ENCODE results near the gene TRAPPC2L. TPM values are rescaled to one million over a fixed set of nuclear protein-coding genes. Genes with fewer than 3 reads are reported as not detected.

The TRAPPC2L gene
- total RNA-seq, 3 donors from 2014 or later, result 30.6 to 57.9 (median 40.7) TPM

DNA sequence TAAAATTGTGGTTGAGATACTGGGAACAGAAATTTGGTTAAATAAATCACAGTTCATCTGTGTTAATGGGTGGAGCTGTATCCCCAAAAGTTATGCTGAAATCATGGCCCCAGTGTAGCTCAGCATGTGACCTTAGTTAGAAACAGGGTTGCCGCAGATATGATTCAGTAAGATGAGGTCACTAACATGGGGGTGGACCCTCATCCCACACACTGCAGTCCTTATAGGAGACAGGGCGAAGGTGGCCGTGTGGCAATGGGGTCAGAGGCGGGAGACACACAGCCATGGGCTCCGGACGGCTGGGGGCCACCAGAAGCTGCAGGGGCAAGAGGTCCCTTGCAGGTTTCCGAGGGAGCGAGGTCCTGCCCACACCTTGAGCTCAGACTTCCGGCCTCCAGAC, 10.8 kb upstream of the TRAPPC2L start:
- no peaks in the 10 kb centered on the region for H3K36me3 ChIP-seq (ENCODE audit: low read depth)
- intact Hi-C loops (cut with DNase I, micrococcal nuclease), result no loop called here
- ATAC-seq (no peak), DNase-seq (peak in 1 of 3 donors; percentile 44)
- TF ChIP-seq, protein P1, sequence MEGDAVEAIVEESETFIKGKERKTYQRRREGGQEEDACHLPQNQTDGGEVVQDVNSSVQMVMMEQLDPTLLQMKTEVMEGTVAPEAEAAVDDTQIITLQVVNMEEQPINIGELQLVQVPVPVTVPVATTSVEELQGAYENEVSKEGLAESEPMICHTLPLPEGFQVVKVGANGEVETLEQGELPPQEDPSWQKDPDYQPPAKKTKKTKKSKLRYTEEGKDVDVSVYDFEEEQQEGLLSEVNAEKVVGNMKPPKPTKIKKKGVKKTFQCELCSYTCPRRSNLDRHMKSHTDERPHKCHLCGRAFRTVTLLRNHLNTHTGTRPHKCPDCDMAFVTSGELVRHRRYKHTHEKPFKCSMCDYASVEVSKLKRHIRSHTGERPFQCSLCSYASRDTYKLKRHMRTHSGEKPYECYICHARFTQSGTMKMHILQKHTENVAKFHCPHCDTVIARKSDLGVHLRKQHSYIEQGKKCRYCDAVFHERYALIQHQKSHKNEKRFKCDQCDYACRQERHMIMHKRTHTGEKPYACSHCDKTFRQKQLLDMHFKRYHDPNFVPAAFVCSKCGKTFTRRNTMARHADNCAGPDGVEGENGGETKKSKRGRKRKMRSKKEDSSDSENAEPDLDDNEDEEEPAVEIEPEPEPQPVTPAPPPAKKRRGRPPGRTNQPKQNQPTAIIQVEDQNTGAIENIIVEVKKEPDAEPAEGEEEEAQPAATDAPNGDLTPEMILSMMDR (IDR thresholded peaks at IDR 0.05), result no peak
- H3K4me1 ChIP-seq (ENCODE audit: low read depth), result no peaks in the 10 kb centered on the region
- no peak overlapping the region for H3K4me3 ChIP-seq
- no peaks in the 10 kb centered on the region for H3K9me3 ChIP-seq

GRCh38 chr16:88847654-88848053, 9.3 kb upstream of the TRAPPC2L start:
- ATAC-seq, result no peak
- no peaks in the 10 kb centered on the region for H3K9me3 ChIP-seq
- H3K4me1 ChIP-seq (ENCODE audit: low read depth), result no peaks in the 10 kb centered on the region
- intact Hi-C loops (cut with DNase I, micrococcal nuclease), result no loop called here
- TF ChIP-seq, protein P1 (IDR thresholded peaks at IDR 0.05), result no peak
- DNase-seq, result no peak
- H3K36me3 ChIP-seq (ENCODE audit: low read depth), result no peaks in the 10 kb centered on the region
- H3K4me3 ChIP-seq, result no peak overlapping the region

- TF ChIP-seq, protein P1 (IDR thresholded peaks at IDR 0.05), result no peak
- Histone ChIP-seq H3K36me3 (ENCODE audit: low read depth) (no peaks in the 10 kb centered on the region), H3K4me3 (no peak overlapping the region), H3K9me3 (no peaks in the 10 kb centered on the region), H3K4me1 (ENCODE audit: low read depth) (peaks cover 2% of the 10 kb centered on the region)
- DNase-seq (no peak), ATAC-seq (no peak)
- intact Hi-C loops (cut with DNase I, micrococcal nuclease), result no loop called here
Measured at GRCh38 chr16:88848557-88848956, 8.4 kb upstream of the TRAPPC2L start.

DNA sequence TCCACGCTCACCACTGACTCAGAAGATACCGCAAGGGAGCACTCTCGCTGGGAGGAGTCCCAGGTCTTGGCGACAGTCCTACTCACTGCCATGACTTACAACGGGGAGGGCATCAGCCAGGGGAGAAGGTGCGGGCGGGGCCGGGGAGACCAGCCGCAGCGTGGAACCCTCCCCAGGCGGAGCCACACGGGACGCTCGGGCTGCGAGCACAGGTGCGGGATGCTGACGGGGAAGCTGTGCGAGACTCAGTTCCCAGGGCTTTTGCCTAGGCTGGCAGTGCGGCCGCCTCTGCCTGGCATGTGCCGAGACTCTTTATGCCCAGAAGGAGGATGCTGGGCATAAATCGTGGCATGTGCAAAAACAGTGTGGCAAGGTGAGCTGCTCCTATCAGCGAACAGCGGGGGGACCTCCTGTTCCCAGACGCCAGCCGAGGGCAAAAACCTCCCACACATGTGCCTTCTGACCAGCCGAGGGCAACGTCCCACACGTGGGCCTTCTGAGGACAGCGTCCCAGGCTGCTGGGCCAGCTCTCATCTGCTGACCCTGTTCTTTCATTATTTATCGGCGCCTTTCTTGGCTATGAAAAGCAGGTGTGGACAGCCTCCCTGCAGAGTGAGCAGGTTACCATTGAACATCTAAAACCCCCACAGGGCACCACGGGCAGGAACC, 6.3 kb upstream of the TRAPPC2L start:
- intact Hi-C loops (cut with DNase I, micrococcal nuclease), result no loop called here
- TF ChIP-seq, protein P1 (IDR thresholded peaks at IDR 0.05), result no peak
- Histone ChIP-seq H3K36me3 (ENCODE audit: low read depth) (no peaks in the 10 kb centered on the region), H3K4me1 (ENCODE audit: low read depth) (peaks cover 15% of the 10 kb centered on the region), H3K4me3 (no peak overlapping the region), H3K9me3 (no peaks in the 10 kb centered on the region)
- ATAC-seq (no peak), DNase-seq (no peak)

DNA sequence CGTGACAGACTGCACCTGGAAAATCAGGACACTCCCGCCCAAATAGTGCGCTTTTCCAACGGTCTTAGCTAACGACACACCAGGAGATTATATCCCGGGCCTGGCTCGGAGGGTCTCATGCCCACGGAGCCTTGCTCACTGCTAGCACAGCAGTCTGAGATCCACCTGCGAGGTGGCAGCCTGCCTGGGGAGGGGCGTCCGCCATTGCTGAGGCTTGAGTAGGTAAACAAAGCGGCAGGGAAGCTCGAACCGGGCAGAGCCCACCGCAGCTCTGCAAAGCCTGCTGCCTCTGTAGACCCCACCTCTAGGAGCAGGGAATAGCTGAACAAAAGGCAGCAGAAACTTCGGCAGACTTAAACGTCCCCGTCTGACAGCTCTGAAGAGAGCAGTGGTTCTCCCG, 5.3 kb upstream of the TRAPPC2L start:
- Histone ChIP-seq H3K4me3 (no peak overlapping the region), H3K4me1 (ENCODE audit: low read depth) (peaks cover 22% of the 10 kb centered on the region), H3K36me3 (ENCODE audit: low read depth) (no peaks in the 10 kb centered on the region), H3K9me3 (no peaks in the 10 kb centered on the region)
- no peak for ATAC-seq
- no peak for DNase-seq
- TF ChIP-seq, protein P1 (IDR thresholded peaks at IDR 0.05), result no peak
- intact Hi-C loops (cut with DNase I, micrococcal nuclease), result no loop called here

Data from mucosa of descending colon (tissue), 3 donors.